Nephron progenitor cell (in vitro differentiated cells): ENCODE results near the gene SLC24A4.

Source experiments
- DNase-seq: peaks from one replicate; pipeline ENCODE4 v3.0.0; 2021
- H3K27ac Mint-ChIP-seq: 2 replicates; pipeline ENCODE4 v1.8.0; 2021; ENCODE audit warnings: mild to moderate bottlenecking, moderate library complexity, mixed read lengths
- H3K27me3 Mint-ChIP-seq: 2 replicates; pipeline ENCODE4 v1.8.0; 2021; ENCODE audit warnings: mild to moderate bottlenecking, low read depth, mixed read lengths; ENCODE audit not compliant: poor library complexity
- H3K36me3 Mint-ChIP-seq: 2 replicates; pipeline ENCODE4 v1.8.0; 2021; ENCODE audit warnings: low read depth, mixed read lengths
- H3K4me1 Mint-ChIP-seq: 2 replicates; pipeline ENCODE4 v1.8.0; 2021; ENCODE audit warnings: mixed read lengths
- H3K4me3 Mint-ChIP-seq: 2 replicates; pipeline ENCODE4 v1.8.0; 2021; ENCODE audit warnings: mild to moderate bottlenecking, moderate library complexity, mixed read lengths
- H3K9me3 Mint-ChIP-seq: 2 replicates; pipeline ENCODE4 v1.8.0; 2021; ENCODE audit warnings: mild to moderate bottlenecking, moderate library complexity, mixed read lengths
- TF ChIP-seq, protein P1 (sequence below): fragments of 200-600 bp; sonication (generic); IDR thresholded peaks from 2 replicates; pipeline ENCODE4 v1.5.0; 2021; ENCODE audit warnings: antibody characterized with exemption

The SLC24A4 gene

DNA sequence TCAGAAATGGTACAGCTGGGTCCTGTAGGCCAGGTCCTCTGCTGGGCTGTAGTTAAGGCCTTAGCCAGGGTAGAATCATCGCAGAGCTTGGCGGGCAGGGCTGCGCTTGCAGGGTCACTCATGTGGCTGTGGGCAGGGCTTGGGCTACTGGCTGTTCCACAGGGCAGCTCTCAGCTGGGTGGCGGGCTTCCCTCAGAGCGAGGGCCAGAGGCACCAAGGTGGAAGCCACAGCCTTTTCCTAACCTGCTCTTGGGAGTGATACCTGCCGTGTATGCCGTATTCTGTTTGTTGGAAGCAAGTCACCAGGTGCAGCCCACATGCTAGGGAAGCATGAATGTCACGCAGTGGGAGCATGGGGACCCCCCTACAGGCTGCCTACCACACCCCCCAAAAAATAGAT, 120.8 kb downstream of the SLC24A4 start:
- no peak overlapping the region for H3K27ac Mint-ChIP-seq
- no peaks in the 10 kb centered on the region for H3K36me3 Mint-ChIP-seq
- H3K4me1 Mint-ChIP-seq = no peaks in the 10 kb centered on the region
- H3K4me3 Mint-ChIP-seq = no peak overlapping the region
- DNase-seq = no peak
- peaks cover 15% of the 10 kb centered on the region for H3K27me3 Mint-ChIP-seq
- peaks cover 9% of the 10 kb centered on the region for H3K9me3 Mint-ChIP-seq
- TF ChIP-seq, protein P1, sequence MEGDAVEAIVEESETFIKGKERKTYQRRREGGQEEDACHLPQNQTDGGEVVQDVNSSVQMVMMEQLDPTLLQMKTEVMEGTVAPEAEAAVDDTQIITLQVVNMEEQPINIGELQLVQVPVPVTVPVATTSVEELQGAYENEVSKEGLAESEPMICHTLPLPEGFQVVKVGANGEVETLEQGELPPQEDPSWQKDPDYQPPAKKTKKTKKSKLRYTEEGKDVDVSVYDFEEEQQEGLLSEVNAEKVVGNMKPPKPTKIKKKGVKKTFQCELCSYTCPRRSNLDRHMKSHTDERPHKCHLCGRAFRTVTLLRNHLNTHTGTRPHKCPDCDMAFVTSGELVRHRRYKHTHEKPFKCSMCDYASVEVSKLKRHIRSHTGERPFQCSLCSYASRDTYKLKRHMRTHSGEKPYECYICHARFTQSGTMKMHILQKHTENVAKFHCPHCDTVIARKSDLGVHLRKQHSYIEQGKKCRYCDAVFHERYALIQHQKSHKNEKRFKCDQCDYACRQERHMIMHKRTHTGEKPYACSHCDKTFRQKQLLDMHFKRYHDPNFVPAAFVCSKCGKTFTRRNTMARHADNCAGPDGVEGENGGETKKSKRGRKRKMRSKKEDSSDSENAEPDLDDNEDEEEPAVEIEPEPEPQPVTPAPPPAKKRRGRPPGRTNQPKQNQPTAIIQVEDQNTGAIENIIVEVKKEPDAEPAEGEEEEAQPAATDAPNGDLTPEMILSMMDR = no peak

DNA sequence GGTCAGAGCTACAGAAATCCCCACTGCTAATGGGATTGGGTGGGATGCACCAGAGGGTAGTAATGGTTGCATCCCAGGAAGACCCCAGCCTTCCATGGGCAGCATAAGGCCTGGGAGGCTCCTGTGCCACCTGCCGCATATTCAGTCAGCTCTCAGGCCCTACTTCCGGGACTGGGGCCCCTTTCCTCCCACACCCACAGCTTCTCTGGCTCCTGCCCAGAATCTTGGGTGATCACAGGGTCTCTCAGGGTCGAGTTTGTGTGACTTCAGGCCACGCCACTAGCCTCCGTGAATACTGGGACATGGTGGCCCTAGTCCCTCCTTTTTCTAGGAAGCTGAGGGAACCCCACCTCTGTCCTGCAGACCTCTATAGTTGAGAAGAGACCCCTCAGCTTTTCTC, 123.8 kb downstream of the SLC24A4 start:
- Mint-ChIP-seq H3K4me1 (peaks cover 14% of the 10 kb centered on the region), H3K36me3 (no peaks in the 10 kb centered on the region), H3K27me3 (peaks cover 12% of the 10 kb centered on the region), H3K27ac (no peak overlapping the region), H3K4me3 (no peak overlapping the region), H3K9me3 (peaks cover 9% of the 10 kb centered on the region)
- TF ChIP-seq, protein P1 = no peak
- DNase-seq = no peak

DNA sequence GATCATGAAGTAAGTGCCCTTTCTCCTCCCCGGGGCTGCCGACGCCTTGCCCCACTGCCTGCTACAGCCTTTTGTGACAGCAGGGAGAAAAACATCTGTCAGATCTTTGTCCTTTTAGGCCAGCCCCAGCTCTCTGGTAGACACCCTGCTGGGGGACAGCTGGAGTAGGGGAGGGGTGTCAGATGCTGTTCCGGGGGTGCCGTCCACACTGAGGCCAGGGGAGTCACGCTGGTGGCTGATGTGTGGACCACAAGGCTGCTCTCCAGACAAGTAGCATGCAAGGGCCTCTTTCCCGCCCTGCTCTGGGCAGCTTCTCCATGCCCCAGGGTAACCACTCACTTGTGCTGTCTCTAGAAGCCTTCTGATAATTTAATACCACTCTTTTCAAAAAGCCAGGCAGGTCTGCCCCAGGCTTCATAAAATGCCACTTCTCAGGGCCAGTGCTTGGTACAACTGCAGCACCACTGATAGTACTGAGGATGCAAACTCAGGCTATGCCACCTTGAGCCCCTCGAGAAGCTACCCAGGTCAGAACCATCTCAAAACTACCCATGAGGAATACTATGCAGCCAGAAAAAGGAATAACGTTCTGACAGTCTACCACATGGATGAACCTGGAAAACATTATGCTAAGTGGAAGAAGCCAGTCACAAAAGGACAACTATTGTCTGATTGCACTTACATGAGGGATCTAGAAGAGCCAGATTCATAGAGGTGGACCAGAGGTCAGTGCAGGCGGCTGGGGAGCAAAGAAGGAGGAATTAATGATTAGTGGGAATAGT, 124.6 kb downstream of the SLC24A4 start:
- no peak overlapping the region for H3K4me3 Mint-ChIP-seq
- TF ChIP-seq, protein P1 = no peak
- peaks cover 9% of the 10 kb centered on the region for H3K9me3 Mint-ChIP-seq
- DNase-seq = no peak
- H3K27me3 Mint-ChIP-seq = peaks cover 12% of the 10 kb centered on the region
- H3K36me3 Mint-ChIP-seq = no peaks in the 10 kb centered on the region
- peak overlapping the region; percentile 42 for H3K27ac Mint-ChIP-seq
- peaks cover 23% of the 10 kb centered on the region for H3K4me1 Mint-ChIP-seq

DNA sequence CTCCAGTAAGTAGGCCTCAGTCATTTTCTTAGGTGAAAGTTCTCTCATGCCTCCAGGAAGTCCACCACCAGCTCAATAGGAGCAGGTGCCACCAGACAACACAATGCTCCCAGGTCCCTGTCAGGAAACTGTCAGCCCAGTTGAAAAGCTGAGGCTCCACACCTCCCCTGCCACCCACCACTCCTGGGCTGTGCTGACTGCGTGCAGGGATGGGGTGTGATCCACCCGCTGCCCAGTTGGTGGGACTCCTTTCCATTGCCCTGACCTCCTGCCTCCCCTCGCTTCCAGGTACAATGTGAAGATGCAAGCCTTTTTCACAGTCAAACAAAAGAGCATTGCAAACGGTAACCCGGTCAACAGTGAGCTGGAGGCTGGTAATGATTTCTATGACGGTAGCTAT, 125.8 kb downstream of the SLC24A4 start:
- Mint-ChIP-seq H3K27me3 (peaks cover 11% of the 10 kb centered on the region), H3K27ac (peak overlapping the region; percentile 33), H3K36me3 (no peaks in the 10 kb centered on the region), H3K4me1 (peaks cover 28% of the 10 kb centered on the region), H3K4me3 (no peak overlapping the region), H3K9me3 (peaks cover 9% of the 10 kb centered on the region)
- TF ChIP-seq, protein P1 = no peak
- DNase-seq = no peak

DNA sequence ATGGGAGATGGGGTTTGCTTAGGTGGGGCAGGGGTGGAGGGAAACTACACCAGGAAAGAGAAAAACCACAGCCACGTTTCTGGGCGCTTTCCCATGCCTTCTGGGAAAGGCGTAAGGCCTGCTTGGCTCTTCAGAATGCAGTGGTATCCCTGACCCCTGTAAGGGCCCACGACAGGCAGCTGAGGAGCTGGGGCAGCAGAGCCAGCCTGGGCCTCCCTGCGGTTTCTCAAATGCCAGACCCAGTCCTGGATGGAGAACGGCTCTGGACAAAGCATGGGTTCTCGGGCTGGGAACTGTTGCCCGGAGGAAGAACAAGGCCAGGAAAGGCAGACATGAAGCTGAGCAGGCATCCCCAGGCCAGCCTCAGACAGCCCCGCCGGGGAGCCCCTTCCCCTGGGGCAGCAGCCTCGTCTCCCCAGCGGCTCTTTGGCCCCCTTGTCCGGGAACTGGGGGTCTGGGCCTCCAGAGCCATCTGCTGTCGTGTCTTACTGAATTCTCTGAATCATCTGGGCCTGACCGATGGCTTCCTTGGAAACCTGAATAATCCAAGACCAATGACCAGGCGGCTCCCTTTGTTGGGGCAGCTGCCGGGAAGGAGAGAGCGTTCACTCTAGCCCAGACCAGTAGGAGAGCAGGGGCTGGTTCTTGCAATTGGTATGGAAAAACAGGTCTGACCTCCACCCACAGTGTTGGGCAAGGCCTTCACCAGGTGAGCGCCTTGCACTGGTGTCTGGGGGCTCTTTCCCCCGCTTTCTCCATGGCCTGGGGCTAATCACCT, 126.6 kb downstream of the SLC24A4 start:
- no peak overlapping the region for H3K4me3 Mint-ChIP-seq
- peaks cover 9% of the 10 kb centered on the region for H3K9me3 Mint-ChIP-seq
- peaks cover 28% of the 10 kb centered on the region for H3K4me1 Mint-ChIP-seq
- H3K27me3 Mint-ChIP-seq = peaks cover 7% of the 10 kb centered on the region
- DNase-seq = no peak
- no peaks in the 10 kb centered on the region for H3K36me3 Mint-ChIP-seq
- TF ChIP-seq, protein P1 = no peak
- peak overlapping the region; percentile 33 for H3K27ac Mint-ChIP-seq
